ENCODE measurements around the gene FAM13A.

GRCh38 chr4:88938138-88938537, 118.8 kb downstream of the FAM13A start:
- TF ChIP-seq REST (IDR thresholded peaks at IDR 0.05; ENCODE audit: borderline replicate concordance) (no peak), EZH2 (IDR thresholded peaks at IDR 0.05; ENCODE audit: borderline replicate concordance, insufficient read depth, low read length, poor library complexity, severe bottlenecking) (no peak)
- TF ChIP-seq, protein P1, sequence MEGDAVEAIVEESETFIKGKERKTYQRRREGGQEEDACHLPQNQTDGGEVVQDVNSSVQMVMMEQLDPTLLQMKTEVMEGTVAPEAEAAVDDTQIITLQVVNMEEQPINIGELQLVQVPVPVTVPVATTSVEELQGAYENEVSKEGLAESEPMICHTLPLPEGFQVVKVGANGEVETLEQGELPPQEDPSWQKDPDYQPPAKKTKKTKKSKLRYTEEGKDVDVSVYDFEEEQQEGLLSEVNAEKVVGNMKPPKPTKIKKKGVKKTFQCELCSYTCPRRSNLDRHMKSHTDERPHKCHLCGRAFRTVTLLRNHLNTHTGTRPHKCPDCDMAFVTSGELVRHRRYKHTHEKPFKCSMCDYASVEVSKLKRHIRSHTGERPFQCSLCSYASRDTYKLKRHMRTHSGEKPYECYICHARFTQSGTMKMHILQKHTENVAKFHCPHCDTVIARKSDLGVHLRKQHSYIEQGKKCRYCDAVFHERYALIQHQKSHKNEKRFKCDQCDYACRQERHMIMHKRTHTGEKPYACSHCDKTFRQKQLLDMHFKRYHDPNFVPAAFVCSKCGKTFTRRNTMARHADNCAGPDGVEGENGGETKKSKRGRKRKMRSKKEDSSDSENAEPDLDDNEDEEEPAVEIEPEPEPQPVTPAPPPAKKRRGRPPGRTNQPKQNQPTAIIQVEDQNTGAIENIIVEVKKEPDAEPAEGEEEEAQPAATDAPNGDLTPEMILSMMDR (IDR thresholded peaks at IDR 0.05; ENCODE audit: poor library complexity, severe bottlenecking) = no peak
